ENCODE measurements around the gene KCNT2. TPM values are rescaled to one million over a fixed set of nuclear protein-coding genes. Genes with fewer than 3 reads are reported as not detected.

KCNT2 gene
- total RNA-seq, 1 donor from 2014 or later = 126 TPM

DNA sequence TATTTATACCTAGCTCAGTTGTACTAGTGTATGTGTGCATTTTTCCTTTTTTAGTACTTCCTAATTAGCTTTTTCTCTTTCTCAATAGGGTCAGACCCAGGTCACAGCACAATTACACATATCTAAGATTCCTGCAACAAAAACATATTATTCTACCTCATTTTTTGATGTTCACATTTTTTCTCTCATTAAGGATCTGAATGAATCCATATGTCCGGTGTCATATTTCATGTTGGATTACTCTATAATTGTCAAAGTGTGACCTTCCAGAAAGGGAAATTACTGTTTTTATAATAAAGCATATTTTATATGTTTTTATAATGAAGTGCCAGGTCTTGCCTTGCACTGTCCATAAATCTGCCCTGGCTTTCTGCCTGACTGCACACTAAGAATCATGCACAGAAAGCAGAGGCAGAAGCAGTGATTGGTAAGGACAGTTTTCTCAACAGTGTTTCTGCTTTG, 143.7 kb downstream of the KCNT2 start:
- Mint-ChIP-seq H3K27ac (ENCODE audit: unreplicated experiment) (no peak overlapping the region), H3K4me3 (ENCODE audit: unreplicated experiment) (no peak overlapping the region), H3K4me1 (ENCODE audit: low read depth, unreplicated experiment) (peaks cover 6% of the 10 kb centered on the region), H3K36me3 (ENCODE audit: unreplicated experiment) (no peaks in the 10 kb centered on the region), H3K27me3 (ENCODE audit: unreplicated experiment) (no peaks in the 10 kb centered on the region), H3K9me3 (ENCODE audit: unreplicated experiment) (no peaks in the 10 kb centered on the region)
- no peak for DNase-seq
- TF ChIP-seq, protein P1, sequence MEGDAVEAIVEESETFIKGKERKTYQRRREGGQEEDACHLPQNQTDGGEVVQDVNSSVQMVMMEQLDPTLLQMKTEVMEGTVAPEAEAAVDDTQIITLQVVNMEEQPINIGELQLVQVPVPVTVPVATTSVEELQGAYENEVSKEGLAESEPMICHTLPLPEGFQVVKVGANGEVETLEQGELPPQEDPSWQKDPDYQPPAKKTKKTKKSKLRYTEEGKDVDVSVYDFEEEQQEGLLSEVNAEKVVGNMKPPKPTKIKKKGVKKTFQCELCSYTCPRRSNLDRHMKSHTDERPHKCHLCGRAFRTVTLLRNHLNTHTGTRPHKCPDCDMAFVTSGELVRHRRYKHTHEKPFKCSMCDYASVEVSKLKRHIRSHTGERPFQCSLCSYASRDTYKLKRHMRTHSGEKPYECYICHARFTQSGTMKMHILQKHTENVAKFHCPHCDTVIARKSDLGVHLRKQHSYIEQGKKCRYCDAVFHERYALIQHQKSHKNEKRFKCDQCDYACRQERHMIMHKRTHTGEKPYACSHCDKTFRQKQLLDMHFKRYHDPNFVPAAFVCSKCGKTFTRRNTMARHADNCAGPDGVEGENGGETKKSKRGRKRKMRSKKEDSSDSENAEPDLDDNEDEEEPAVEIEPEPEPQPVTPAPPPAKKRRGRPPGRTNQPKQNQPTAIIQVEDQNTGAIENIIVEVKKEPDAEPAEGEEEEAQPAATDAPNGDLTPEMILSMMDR (IDR thresholded peaks at IDR 0.05; ENCODE audit: partially characterized antibody, unreplicated experiment) = no peak

DNA sequence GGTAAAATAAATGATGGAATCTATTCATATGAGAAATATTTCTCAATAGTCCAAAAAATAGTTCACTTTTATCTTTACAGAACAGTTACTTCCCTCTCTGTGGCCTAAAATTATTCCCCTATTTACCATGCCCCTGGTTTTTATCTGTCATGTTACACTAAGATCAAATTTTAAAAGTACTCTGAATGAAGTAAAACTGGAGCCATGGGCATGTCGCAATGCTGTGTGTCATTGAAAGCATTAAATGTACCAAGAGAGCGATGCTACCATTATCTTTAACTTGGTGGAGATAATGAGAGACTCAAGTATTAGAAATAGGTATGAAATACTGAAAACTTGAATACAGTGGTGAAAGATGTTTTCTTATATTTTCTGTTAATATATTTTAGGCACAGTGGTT, 146.2 kb downstream of the KCNT2 start:
- DNase-seq = no peak
- peaks cover 2% of the 10 kb centered on the region for H3K27me3 Mint-ChIP-seq (ENCODE audit: unreplicated experiment)
- no peaks in the 10 kb centered on the region for H3K9me3 Mint-ChIP-seq (ENCODE audit: unreplicated experiment)
- H3K4me1 Mint-ChIP-seq (ENCODE audit: low read depth, unreplicated experiment) = peaks cover 6% of the 10 kb centered on the region
- TF ChIP-seq, protein P1 (IDR thresholded peaks at IDR 0.05; ENCODE audit: partially characterized antibody, unreplicated experiment) = no peak
- no peak overlapping the region for H3K4me3 Mint-ChIP-seq (ENCODE audit: unreplicated experiment)
- no peak overlapping the region for H3K27ac Mint-ChIP-seq (ENCODE audit: unreplicated experiment)
- no peaks in the 10 kb centered on the region for H3K36me3 Mint-ChIP-seq (ENCODE audit: unreplicated experiment)

DNA sequence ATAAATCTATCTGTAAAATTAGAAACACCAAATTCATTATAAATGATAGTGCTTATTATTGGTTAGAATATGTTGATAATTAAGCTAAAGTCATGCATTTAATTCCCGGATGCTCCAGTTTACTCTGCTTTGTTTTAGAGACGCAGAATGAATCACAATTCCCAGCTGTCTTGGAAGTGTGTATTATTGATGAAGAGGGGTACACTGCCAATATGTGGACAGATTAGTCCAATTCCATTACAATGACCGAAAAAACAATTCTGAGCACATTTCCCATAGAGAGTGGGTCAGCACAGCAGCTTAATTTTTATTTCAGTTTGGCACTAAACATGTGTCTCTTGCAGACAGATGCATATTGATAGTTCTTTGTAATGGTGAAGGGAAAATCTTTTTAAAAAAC, 146.7 kb downstream of the KCNT2 start:
- peaks cover 2% of the 10 kb centered on the region for H3K27me3 Mint-ChIP-seq (ENCODE audit: unreplicated experiment)
- TF ChIP-seq, protein P1 (IDR thresholded peaks at IDR 0.05; ENCODE audit: partially characterized antibody, unreplicated experiment) = no peak
- no peaks in the 10 kb centered on the region for H3K36me3 Mint-ChIP-seq (ENCODE audit: unreplicated experiment)
- no peaks in the 10 kb centered on the region for H3K9me3 Mint-ChIP-seq (ENCODE audit: unreplicated experiment)
- peak overlapping the region; percentile 19 for H3K27ac Mint-ChIP-seq (ENCODE audit: unreplicated experiment)
- H3K4me1 Mint-ChIP-seq (ENCODE audit: low read depth, unreplicated experiment) = peaks cover 5% of the 10 kb centered on the region
- no peak for DNase-seq
- no peak overlapping the region for H3K4me3 Mint-ChIP-seq (ENCODE audit: unreplicated experiment)

DNA sequence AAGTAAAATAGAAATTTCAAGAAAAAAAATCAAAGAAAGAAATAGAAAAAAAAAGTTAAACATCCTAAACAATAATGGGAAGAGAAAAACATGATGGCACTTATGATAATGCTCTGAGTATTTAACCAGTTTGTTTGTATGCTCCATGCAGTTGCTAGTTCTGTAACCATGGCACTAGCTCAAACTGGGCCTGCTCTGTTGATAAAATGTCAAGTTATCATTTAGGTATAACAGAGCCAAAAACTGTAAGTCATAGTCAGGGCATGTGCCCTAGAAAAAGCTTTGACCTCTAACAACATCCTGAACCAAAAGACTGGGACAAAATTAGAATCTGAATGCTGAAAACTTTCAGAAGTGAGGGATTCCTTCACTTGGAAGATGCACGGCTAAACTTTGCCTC, 148.9 kb downstream of the KCNT2 start:
- Mint-ChIP-seq H3K4me3 (ENCODE audit: unreplicated experiment) (no peak overlapping the region), H3K27me3 (ENCODE audit: unreplicated experiment) (peaks cover 2% of the 10 kb centered on the region), H3K27ac (ENCODE audit: unreplicated experiment) (no peak overlapping the region), H3K36me3 (ENCODE audit: unreplicated experiment) (no peaks in the 10 kb centered on the region), H3K9me3 (ENCODE audit: unreplicated experiment) (no peaks in the 10 kb centered on the region), H3K4me1 (ENCODE audit: low read depth, unreplicated experiment) (peaks cover 16% of the 10 kb centered on the region)
- TF ChIP-seq, protein P1 (IDR thresholded peaks at IDR 0.05; ENCODE audit: partially characterized antibody, unreplicated experiment) = no peak
- no peak for DNase-seq

DNA sequence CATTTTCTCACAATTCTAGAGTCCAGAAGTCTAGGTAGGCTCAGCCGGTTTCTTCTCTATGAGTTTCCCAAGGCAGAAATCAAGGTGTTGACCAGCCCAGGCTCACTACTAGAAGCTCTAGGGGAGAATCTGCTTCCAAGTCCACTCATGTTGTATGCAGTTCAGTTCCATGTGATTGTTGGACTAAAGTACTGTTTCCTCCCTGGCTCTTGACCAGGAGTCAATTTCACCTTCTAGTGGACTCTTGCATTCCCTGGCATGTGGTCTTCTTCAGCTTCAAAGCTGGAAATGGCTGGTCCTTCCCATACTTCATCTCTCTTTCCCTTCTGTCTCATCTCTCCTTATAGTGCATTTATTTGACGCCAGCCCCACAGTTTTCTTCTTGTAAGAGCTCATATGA, 153.4 kb downstream of the KCNT2 start:
- peaks cover 29% of the 10 kb centered on the region for H3K4me1 Mint-ChIP-seq (ENCODE audit: low read depth, unreplicated experiment)
- TF ChIP-seq, protein P1 (IDR thresholded peaks at IDR 0.05; ENCODE audit: partially characterized antibody, unreplicated experiment) = no peak
- H3K4me3 Mint-ChIP-seq (ENCODE audit: unreplicated experiment) = no peak overlapping the region
- peaks cover 2% of the 10 kb centered on the region for H3K27me3 Mint-ChIP-seq (ENCODE audit: unreplicated experiment)
- H3K27ac Mint-ChIP-seq (ENCODE audit: unreplicated experiment) = no peak overlapping the region
- no peaks in the 10 kb centered on the region for H3K36me3 Mint-ChIP-seq (ENCODE audit: unreplicated experiment)
- H3K9me3 Mint-ChIP-seq (ENCODE audit: unreplicated experiment) = no peaks in the 10 kb centered on the region
- no peak for DNase-seq
